ENCODE measurements around the gene ST3GAL3. TPM values are rescaled to one million over a fixed set of nuclear protein-coding genes. Genes with fewer than 3 reads are reported as not detected.
A peak's percentile ranks its signal among the peaks of the same experiment; 100 is the strongest.

The ST3GAL3 gene
- total RNA-seq, 1 donor from 2014 or later: 14.9 TPM

GRCh38 chr1:43750083-43750482, 42.7 kb downstream of the ST3GAL3 start:
- no peak for DNase-seq (ENCODE audit: low spot score)
- Mint-ChIP-seq H3K36me3 (ENCODE audit: low read depth, unreplicated experiment) (peaks cover 2% of the 10 kb centered on the region), H3K9me3 (ENCODE audit: unreplicated experiment) (no peaks in the 10 kb centered on the region), H3K4me1 (ENCODE audit: unreplicated experiment) (no peaks in the 10 kb centered on the region), H3K27ac (ENCODE audit: unreplicated experiment) (no peak overlapping the region), H3K27me3 (ENCODE audit: unreplicated experiment) (no peaks in the 10 kb centered on the region), H3K4me3 (ENCODE audit: unreplicated experiment) (no peak overlapping the region)
- TF ChIP-seq, protein P1, sequence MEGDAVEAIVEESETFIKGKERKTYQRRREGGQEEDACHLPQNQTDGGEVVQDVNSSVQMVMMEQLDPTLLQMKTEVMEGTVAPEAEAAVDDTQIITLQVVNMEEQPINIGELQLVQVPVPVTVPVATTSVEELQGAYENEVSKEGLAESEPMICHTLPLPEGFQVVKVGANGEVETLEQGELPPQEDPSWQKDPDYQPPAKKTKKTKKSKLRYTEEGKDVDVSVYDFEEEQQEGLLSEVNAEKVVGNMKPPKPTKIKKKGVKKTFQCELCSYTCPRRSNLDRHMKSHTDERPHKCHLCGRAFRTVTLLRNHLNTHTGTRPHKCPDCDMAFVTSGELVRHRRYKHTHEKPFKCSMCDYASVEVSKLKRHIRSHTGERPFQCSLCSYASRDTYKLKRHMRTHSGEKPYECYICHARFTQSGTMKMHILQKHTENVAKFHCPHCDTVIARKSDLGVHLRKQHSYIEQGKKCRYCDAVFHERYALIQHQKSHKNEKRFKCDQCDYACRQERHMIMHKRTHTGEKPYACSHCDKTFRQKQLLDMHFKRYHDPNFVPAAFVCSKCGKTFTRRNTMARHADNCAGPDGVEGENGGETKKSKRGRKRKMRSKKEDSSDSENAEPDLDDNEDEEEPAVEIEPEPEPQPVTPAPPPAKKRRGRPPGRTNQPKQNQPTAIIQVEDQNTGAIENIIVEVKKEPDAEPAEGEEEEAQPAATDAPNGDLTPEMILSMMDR (IDR thresholded peaks at IDR 0.05; ENCODE audit: unreplicated experiment): no peak

DNA sequence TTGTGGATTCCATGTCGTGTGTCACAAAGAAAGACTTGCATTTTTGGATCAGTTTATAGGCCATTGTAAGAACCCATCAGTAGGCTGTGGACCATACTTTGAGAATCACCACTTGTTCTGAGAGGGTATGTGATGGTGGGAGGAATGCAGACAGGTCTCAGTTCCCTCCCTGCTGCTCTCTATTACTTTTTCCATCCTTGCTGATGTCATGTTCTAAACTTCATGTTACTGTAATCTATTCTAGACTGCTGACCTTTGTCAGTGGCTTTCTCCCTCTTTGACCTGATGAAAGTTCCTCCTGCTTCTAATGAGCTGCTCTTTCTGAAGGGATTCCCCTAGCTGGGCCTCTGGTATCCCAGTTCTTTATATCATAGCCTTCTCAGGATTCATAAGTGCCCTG, 46.1 kb downstream of the ST3GAL3 start:
- Mint-ChIP-seq H3K4me3 (ENCODE audit: unreplicated experiment) (no peak overlapping the region), H3K36me3 (ENCODE audit: low read depth, unreplicated experiment) (no peaks in the 10 kb centered on the region), H3K27me3 (ENCODE audit: unreplicated experiment) (no peaks in the 10 kb centered on the region), H3K27ac (ENCODE audit: unreplicated experiment) (no peak overlapping the region), H3K4me1 (ENCODE audit: unreplicated experiment) (no peaks in the 10 kb centered on the region), H3K9me3 (ENCODE audit: unreplicated experiment) (no peaks in the 10 kb centered on the region)
- TF ChIP-seq, protein P1 (IDR thresholded peaks at IDR 0.05; ENCODE audit: unreplicated experiment): no peak
- DNase-seq (ENCODE audit: low spot score): no peak

GRCh38 chr1:43754892-43755291, 47.6 kb downstream of the ST3GAL3 start:
- Mint-ChIP-seq H3K4me1 (ENCODE audit: unreplicated experiment) (peaks cover 3% of the 10 kb centered on the region), H3K4me3 (ENCODE audit: unreplicated experiment) (no peak overlapping the region), H3K9me3 (ENCODE audit: unreplicated experiment) (no peaks in the 10 kb centered on the region), H3K27me3 (ENCODE audit: unreplicated experiment) (peaks cover 1% of the 10 kb centered on the region), H3K27ac (ENCODE audit: unreplicated experiment) (no peak overlapping the region), H3K36me3 (ENCODE audit: low read depth, unreplicated experiment) (no peaks in the 10 kb centered on the region)
- TF ChIP-seq, protein P1 (IDR thresholded peaks at IDR 0.05; ENCODE audit: unreplicated experiment): no peak
- DNase-seq (ENCODE audit: low spot score): no peak

DNA sequence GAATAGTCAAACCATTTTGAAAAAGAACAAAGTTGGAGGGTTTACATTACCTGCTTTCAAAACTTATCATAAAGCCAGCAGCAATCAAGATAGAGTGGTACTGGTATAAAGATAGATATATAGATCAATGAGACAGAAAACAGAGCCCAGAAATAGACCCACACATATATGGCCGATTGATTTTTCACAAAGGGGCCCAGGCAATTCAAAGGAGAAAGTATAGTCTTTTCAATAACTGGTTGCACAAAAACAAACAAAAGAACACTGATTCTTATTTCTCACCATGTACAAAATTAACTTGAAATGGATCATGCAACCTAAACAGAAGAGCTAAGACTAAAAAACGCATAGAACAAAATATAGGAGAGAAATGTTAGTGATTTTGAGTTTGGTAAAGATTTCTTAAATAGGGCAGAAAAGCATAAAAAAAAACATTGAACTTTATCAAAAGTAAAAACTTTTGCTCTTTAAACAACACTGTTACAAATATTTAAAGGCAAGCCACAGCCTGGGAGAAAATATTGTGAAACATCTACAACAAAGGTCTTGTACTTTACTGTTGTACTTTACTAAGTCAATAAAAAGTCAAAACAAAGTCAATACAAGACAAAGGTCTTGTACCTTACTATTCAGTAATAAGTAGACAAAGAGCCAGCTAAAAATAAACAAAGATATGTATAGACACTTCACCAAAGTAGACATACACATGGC, 50.2 kb downstream of the ST3GAL3 start:
- Mint-ChIP-seq H3K36me3 (ENCODE audit: low read depth, unreplicated experiment) (no peaks in the 10 kb centered on the region), H3K9me3 (ENCODE audit: unreplicated experiment) (no peaks in the 10 kb centered on the region), H3K27me3 (ENCODE audit: unreplicated experiment) (peaks cover 1% of the 10 kb centered on the region), H3K4me3 (ENCODE audit: unreplicated experiment) (no peak overlapping the region), H3K27ac (ENCODE audit: unreplicated experiment) (no peak overlapping the region), H3K4me1 (ENCODE audit: unreplicated experiment) (peaks cover 18% of the 10 kb centered on the region)
- no peak for DNase-seq (ENCODE audit: low spot score)
- TF ChIP-seq, protein P1 (IDR thresholded peaks at IDR 0.05; ENCODE audit: unreplicated experiment): no peak

DNA sequence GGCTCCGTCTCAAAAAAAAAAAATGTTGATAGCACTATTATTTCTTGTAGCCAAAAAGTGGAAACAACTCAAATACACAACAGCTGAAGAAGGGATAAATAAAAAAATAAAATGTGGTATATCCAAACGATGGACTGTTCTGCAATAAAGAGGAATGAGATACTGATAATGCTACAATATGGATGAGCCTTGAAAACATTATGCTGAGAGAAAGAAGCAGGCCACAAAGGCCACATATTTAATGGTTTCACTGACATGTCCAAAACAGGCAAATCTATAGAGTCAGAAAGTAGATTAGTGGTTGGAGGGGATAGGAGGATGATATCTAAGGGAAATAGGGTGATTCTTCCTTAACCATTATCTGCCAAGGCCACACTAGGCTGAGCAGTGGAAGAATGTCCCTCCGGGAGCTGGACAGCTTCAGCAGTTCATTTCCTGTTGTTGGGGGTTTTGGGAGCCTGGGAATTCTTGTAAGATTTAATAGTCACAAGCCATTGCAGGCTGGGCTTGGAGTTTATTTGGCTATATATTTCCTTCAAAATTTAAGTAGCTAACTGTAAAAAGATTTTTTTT, 53.5 kb downstream of the ST3GAL3 start:
- DNase-seq (ENCODE audit: low spot score): peak; percentile 30
- H3K27me3 Mint-ChIP-seq (ENCODE audit: unreplicated experiment): peaks cover 3% of the 10 kb centered on the region
- peak overlapping the region; percentile 94 for H3K27ac Mint-ChIP-seq (ENCODE audit: unreplicated experiment)
- no peaks in the 10 kb centered on the region for H3K9me3 Mint-ChIP-seq (ENCODE audit: unreplicated experiment)
- H3K36me3 Mint-ChIP-seq (ENCODE audit: low read depth, unreplicated experiment): no peaks in the 10 kb centered on the region
- H3K4me1 Mint-ChIP-seq (ENCODE audit: unreplicated experiment): peaks cover 29% of the 10 kb centered on the region
- TF ChIP-seq, protein P1 (IDR thresholded peaks at IDR 0.05; ENCODE audit: unreplicated experiment): no peak
- no peak overlapping the region for H3K4me3 Mint-ChIP-seq (ENCODE audit: unreplicated experiment)

All from endothelial cell (in vitro differentiated cells).